ENCODE measurements around the gene RCCD1.

- TF ChIP-seq EP300 (IDR thresholded peaks at IDR 0.05; ENCODE audit: borderline replicate concordance) (no peak), TCF12 (IDR thresholded peaks at IDR 0.05; ENCODE audit: low read depth) (no peak), YY1 (IDR thresholded peaks at IDR 0.05; ENCODE audit: low read depth) (no peak), NFIC (IDR thresholded peaks at IDR 0.05) (no peak), TAF1 (IDR thresholded peaks at IDR 0.05; ENCODE audit: low read depth) (no peak), RAD21 (IDR thresholded peaks at IDR 0.05; ENCODE audit: low read depth) (no peak), CEBPB (IDR thresholded peaks at IDR 0.05) (no peak), CREB1 (IDR thresholded peaks at IDR 0.05; ENCODE audit: low read depth) (no peak)
These were observed 32.3 kb downstream of the RCCD1 start for GRCh38 chr15:90986790-90987507.

Measured in Ishikawa (cell line).